GM19099 (cell line): Measurements from ENCODE around the gene PDE10A.

Source experiments
- POLR2A ChIP-seq: IDR thresholded peaks from 3 replicates; pipeline ENCODE4 v1.6.1; 2011; ENCODE audit warnings: low read depth; ENCODE audit not compliant: insufficient read length; ENCODE audit errors: extremely low read depth

The PDE10A gene

DNA sequence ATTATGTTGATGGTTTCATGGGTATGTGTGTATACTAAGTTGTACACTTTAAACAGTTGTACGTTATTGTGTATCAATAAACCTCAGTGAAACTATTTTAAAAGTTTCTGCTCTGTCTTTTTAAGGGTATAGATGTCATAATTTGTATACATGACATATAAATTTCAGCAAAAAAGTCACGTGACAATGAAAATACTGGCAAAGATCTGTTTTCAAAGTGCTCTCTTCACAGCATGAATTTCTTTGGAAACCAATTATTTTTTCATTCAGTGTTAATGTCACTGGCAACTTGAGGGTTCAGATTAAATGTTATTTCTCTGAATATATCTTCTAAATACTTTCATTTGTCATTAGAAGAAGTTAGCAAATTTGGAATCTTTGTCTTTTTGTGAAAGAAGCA lies 261.9 kb downstream of the PDE10A start:
- TF ChIP-seq POLR2A = no peak

DNA sequence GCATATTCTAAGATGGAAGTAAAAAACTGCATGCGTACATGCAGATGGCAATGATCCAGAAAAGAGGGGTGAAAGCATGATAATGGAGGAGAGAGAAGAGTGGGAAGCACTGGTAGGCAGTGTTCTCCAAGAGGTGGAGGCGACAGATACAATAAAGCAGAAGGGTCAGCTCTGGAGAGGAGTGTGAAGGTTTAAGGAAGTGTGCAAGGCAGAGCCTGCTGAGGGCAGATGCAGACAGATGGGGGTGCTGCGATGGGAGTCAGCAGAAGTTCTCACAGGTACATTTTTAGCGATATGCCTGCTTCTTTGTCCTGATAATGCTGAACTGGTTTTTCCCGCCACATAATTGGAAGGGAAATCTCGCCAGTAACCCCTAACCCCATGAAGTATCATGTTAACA lies 272.6 kb downstream of the PDE10A start:
- no peak for TF ChIP-seq POLR2A

DNA sequence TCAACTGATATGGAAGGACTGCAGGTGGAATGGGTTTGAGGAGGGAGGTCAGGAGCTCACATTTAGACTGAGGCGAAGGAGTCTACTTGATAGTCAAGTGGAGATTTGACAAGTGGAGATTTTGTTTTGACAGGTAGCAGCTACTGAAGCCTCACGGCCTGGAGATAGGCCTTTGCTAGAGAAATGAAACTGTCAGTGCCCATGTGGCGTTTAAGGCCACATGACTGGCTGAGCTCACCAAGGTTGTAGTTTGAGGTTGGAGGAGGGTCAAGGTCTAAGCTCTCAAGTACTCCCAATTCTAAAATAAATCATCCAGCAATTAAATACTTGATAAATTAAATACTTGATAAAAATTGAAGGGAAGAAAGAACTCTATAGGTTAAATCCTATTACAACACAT lies 273.5 kb downstream of the PDE10A start:
- no peak for TF ChIP-seq POLR2A

DNA sequence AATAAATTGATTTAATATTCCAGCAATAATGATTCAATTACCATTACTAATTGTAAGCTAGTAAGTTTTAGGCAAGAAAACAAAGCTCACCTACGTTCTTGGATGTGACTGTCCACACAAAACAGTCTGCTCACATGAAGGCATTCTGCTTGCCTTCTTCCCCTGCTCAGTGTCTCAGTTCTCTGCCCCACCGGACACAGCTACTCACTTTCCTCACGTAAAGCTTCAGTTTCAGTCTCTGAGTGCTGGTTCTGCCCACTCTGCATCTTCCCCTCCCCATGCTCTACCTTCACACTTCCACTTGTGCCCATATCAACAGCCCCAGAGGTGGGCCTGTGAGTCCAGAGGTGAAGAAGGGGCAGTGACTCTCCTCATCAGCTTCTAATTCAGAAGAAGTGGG lies 279.7 kb downstream of the PDE10A start:
- TF ChIP-seq POLR2A = no peak

DNA sequence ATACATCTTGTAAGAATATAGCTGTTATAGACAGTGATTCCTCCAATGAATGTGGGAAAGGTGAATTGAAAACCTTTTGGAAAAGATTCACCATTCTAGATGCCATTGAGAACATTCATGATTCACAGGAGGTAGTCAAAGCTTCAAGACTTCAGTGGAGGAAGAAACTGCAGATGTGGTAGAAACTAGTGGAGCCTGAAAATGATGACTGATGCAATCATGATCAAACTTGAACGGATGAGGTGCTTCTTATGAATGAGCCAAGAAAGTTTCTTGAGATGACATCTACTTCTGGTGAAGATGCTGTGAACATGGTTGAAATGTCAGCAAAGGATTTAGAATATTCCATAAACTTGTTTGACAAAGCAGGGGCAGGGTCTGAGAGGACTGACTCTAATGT lies 286.9 kb downstream of the PDE10A start:
- no peak for TF ChIP-seq POLR2A

DNA sequence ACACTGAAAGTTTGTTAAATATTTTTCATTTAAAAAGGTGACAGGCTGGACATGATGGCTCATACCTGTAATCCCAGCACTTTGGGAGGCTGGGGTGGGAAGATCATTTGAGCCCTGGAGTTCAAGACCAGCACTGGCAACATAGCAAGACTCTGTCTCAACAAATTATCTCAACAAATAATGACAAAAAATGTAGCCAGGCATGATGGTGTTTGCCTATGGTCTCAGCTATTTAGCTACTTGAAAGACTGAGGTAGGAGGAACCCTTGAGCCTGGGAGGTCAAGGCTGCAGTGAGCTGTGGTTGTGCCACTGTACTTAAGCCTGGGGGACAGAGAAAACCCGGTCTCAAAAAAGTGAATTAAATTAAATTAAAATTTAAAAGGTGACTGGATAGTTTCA lies 297.7 kb downstream of the PDE10A start:
- TF ChIP-seq POLR2A = no peak

DNA sequence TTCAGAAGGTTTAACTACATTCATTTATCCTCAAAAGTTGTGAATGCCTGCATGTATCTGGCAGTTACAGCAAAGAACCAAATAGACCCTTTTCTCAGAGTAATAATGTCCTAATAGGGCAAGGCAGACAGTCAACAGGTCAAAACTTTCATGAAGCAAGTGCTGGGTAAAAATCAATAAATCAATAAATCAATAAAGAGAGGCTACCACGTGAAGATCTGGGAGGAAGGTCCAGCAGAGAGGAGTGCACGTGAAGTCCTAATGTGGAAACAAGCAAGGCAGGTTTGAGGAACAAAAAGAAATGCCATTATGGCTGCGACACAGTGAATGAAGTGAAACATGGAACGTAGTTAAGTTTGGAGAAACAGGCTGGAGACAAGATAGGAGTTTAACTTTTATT lies 317.3 kb downstream of the PDE10A start:
- no peak for TF ChIP-seq POLR2A

DNA sequence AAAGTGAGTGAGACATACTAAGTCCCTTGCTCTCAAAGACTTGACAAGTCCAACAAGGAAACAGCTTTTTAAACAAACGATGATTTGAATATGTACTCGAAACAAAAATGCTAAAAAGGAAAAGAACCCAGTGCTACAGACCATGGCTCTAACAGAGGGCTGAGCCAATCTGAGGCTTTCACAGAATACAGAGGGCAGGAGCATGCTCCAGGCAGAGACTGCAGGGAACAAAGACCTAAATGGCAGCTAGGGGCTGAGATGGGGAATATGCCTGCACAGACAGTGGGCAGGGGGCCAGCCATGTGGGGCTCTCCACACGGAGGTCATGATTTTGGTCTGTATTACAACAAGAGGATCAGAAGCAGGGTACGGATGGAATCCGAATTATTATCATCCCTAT lies 322.5 kb downstream of the PDE10A start:
- no peak for TF ChIP-seq POLR2A

DNA sequence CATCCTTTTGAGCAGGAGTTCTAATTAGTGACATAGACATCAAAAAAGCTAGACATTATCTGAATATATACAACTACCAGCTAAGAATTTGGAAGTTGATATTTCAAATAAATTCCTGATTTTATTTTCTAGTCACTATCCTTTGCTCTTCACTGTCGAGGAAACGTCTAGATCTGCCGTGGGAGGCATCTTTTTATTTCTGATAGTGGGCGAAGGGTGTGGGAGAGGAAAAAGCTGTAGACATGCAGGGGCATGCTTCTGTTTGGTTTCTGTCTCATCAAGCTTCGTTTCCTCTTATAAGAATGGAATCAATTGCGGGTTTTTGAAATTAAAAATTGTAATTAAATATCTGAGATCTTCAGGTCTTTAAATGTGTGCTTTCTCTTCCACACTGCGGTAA lies 337.4 kb downstream of the PDE10A start:
- no peak for TF ChIP-seq POLR2A

DNA sequence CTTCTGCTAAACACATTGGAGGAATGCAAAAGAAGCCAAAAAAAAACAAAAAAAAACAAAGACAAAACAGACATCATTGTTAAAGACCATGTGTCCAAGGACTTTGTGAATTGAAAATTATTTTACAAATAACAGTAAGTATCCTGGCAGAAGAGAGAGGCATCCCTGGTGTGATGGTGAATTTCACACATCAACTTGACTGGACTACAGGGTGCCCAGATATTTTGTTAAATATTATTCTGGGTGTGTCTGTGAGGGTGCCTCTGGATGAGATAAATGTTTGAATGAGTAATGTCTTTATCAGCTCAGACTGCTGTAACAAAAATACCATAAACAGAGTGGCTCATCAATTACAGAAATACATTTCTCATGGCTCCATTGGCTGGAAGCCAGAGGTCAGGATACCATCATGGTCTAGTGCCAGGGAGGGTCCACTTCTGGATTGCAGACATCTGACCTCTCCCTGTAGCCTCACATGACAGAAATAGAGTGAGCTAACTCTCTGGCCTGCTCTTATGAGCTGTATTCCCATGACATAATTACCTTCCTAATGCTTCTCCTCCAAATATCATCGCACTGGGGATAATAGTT lies 341.4 kb downstream of the PDE10A start:
- no peak for TF ChIP-seq POLR2A

DNA sequence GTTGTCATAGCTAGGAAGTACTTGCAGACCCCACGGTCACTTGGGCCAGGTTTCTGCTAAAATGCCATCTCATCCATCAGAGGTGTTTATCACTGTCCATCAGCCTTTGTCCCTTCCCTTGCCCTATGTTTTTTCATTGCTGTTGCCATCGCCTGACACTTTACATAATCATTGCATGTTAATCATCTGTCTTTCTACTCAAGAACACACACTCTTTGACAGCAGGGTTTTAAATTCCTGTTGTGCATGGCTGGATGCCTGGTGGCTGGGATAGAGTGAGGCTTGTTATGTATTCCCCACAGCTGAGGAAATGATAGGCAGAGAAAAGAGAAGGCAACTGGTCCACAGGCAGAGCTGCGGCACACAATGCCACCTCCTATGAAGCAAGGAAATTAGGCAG lies 341.9 kb downstream of the PDE10A start:
- no peak for TF ChIP-seq POLR2A

DNA sequence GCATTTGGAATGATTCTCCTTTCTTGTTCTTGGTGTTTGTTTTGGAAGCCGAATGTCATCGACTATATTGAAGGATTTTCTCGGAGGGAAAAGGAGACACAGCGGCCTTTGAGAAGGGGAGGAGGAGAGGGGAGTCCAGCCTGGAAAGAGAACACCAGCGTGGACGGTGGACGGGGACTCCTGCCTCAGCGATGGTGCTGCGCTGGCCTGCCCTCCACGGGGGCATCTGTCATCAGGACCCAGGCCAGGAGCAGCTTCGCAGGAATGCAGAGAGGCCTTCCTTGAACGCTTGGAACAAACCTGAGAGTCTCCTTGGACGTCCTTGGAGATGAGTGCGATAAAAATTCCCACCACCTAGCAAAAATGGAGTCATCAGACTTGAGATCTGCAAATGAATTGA lies 345.3 kb downstream of the PDE10A start:
- no peak for TF ChIP-seq POLR2A

DNA sequence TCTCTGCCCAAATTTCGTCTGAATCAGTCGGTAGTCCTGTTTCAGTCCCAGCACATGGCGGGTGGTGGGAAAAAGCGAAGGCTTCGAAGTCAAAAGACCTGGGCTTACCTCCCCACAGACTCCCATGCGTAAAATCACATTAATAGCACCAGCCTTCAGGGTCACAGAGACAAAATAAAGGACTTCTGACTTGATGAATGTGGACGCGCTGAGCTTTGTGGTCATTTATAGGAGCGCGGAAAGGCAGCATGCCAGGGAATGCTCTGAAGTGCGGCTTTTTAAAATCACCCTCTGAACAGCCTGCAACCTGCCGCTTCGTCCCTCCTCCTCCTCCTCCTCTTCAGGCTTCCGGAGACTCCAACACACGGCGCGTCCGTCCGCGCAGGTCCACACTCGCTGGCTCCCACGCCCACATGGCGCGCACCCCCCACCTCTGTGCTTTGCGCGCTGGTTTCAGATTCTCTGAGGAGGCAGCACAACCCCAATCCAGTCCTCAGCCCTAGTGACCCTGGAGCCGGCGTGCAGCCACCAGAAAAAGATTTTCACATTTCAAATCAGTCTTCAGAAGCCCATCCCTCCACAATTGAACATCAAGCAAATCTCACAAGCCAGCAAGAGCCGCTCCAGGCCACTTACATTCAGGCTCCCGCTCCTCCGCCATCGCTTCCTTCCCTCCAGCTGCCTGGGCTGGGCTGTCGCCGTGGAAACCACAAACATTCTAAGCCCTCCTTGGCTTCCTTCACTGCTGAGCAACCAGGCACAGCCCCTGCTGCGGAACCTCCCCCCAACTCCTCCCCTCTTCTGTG lies 353.9 kb downstream of the PDE10A start, which contains the start of gene C6orf118:
Gene C6orf118 (minus strand): TSS at position 680 of the 806 bp plus-strand sequence. CDS start 19 bp downstream, at position 661.
- TF ChIP-seq POLR2A = no peak

DNA sequence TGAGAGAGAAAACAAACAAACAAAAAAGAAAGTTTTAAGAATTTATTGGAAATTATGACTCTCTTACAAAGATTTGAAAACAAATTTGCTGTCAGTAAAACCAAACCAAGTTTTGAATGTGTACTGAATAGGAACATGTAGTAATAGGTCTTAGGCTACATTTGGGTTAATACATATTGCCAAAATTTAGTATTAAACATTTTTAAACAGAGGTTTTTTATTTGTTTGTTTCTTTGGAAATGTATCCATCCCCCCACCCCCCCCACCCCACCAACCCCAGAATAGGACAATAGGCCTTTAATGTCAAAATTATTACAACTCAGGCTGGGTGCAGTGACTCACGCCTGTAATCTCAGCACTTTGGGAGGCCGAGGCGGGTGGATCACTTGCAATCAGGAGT lies 356.1 kb downstream of the PDE10A start:
- no peak for TF ChIP-seq POLR2A

DNA sequence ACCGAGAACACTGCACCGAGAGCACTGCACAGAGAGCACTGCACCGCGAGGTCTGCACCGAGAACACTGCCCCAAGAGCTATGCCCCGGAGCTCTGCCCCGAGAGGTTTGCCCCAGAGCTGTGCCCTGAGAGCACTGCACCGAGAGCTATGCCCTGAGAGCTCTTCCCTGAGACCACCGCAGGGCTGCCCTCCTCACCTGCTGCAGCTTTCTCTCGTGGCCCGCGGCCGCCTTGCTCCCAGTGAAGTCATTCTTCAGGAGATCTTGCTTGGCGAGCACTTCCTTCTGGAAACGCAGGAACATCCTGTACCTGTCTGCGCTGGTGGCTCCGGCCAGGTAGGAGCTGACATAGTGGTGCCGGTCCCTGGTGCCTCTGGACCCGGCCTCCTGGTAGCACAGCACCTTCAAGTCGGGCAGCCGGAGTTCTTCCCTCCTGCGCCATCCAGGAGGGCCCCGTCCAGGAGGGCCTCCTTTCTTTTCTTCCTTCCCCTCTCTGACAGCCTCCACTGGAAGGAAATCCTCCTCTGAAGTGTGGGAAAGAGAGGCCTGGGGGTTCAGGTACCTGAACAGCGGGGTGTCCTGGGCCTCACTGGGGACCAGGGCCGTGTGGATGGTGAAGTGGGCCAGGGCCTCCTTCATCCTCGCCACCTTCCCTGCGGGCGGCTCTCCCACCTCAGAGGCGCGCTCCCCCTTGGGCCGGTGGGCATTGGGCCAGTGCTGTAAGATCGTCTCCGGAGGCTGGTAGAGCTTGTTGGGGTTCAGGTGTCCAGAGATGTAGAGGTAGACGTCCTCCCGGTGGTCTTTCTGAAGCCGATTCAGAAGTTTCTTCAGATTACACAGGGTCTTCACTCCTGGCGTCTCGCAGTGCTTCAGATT lies 361.4 kb downstream of the PDE10A start:
- TF ChIP-seq POLR2A = no peak

DNA sequence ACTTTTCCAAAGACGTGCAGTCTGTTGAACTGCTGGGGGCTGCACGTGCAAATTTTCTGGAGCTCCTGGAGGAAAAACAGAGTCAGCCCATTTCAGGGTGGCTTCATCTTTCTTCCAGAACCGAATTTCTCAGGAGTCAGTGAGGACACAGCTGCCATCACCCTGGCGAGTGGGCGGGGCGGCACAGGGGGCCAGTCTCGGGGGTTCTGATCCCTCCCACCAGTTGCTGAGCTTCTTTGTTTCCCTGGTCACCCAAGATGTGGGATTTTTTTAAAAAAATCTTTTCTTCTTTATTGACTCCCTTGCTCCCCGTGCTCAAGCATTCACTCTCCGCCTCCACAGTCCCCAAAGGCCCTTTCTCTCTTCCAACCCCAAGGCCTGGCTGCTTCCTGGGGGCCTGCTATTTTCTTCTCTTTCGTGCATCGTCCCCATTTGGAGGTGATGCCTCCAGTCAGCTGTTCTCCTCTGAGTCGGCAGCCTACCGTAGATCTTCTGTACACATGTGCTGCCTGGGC lies 362.6 kb downstream of the PDE10A start:
- TF ChIP-seq POLR2A = no peak

DNA sequence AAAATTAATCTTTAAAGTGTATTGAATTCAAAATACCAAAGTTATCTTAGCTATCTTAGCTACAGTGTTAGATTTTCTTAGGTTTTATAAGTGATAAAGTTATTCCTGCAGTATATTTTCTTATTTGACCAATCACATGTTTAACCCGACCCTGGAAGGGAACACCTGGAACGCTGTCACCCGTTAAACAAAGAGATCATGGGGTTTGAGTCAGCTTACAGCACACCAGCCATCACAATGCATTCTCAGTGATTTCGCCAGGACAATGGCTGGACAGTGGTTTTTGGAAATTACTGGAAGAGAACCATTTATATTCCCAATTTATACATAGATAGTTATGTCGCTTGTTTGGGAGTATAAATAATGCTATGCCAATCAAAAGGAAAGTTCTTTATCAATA lies 364.2 kb downstream of the PDE10A start:
- no peak for TF ChIP-seq POLR2A
